Glutamatergic neuron (in vitro differentiated cells): Measurements from ENCODE around the gene PANX2. TPM values are rescaled to one million over a fixed set of nuclear protein-coding genes. Genes with fewer than 3 reads are reported as not detected.
A peak's percentile ranks its signal among the peaks of the same experiment; 100 is the strongest.

Source experiments
- DNase-seq: peaks from one replicate; pipeline ENCODE4 v3.0.0; 2022
- H3K27ac Mint-ChIP-seq: one replicate; pipeline ENCODE4 v1.8.0; 2020; ENCODE audit warnings: mild to moderate bottlenecking, mixed read lengths, inconsistent platforms; ENCODE audit not compliant: unreplicated experiment
- H3K27me3 Mint-ChIP-seq: one replicate; pipeline ENCODE4 v1.8.0; 2020; ENCODE audit warnings: mild to moderate bottlenecking, moderate library complexity, mixed read lengths, inconsistent platforms; ENCODE audit not compliant: unreplicated experiment
- H3K36me3 Mint-ChIP-seq: one replicate; pipeline ENCODE4 v1.8.0; 2020; ENCODE audit warnings: mild to moderate bottlenecking, mixed read lengths, inconsistent platforms; ENCODE audit not compliant: unreplicated experiment
- H3K4me1 Mint-ChIP-seq: one replicate; pipeline ENCODE4 v1.8.0; 2020; ENCODE audit warnings: mild to moderate bottlenecking, low read depth, mixed read lengths, inconsistent platforms; ENCODE audit not compliant: unreplicated experiment
- H3K4me3 Mint-ChIP-seq: one replicate; pipeline ENCODE4 v1.8.0; 2020; ENCODE audit warnings: mild to moderate bottlenecking, mixed read lengths, inconsistent platforms; ENCODE audit not compliant: unreplicated experiment
- H3K9me3 Mint-ChIP-seq: one replicate; pipeline ENCODE4 v1.8.0; 2020; ENCODE audit warnings: mild to moderate bottlenecking, moderate library complexity, mixed read lengths, inconsistent platforms; ENCODE audit not compliant: unreplicated experiment
- total RNA-seq: library from RNA; stranded (reverse); fragmentation: NEBNext Ultra II Directional; extraction: Animal tissue kit (Norgen Biotek cat#: 25700); gene quantifications from one replicate; pipeline ENCODE4 v1.2.1, GENCODE V29; 2021; ENCODE audit not compliant: unreplicated experiment
- TF ChIP-seq, protein P1 (sequence below): fragments of 200-600 bp; sonication (generic); IDR thresholded peaks from one replicate; pipeline ENCODE4 v1.5.0; 2021; ENCODE audit not compliant: partially characterized antibody, unreplicated experiment

The PANX2 gene
- total RNA-seq, 1 donor from 2014 or later, result 1.8 TPM

DNA sequence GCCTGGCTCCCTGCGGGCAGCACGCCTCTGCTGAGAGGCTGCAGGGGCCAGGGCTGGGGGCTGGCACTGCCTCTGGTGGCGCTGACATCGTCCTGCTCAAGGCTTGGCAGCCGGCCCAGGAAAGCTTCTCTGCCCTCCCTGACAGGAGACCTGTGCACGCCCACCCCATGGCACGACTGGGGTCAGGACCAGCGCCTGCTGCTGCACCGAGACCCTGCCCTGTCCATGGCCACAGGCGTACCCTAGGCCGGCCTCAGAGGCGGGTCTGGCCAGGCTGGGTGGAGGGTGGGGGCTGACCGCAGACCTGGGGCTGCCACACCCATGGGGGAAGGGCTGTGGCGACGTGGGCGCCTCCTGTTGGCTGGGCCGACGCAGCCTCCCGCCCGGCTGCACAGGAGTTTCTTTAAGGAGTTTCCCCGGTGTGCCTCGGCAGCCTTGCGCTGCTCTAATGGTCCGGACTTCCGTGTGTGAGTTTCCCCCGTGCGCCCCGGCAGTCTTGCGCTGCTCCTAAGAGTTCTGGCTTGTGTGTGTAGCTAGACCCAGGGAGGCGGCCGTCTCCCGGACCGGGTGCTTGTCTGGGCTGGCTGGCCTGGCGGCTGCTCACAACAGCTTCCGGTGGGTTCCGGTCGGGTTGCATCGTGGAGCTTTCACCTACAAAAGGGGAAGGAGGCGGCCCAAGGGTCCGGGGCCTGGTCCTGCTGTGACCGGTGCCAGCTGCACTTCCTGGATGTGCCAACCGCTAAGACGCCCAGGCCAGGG lies 19.8 kb downstream of the PANX2 start:
- TF ChIP-seq, protein P1, sequence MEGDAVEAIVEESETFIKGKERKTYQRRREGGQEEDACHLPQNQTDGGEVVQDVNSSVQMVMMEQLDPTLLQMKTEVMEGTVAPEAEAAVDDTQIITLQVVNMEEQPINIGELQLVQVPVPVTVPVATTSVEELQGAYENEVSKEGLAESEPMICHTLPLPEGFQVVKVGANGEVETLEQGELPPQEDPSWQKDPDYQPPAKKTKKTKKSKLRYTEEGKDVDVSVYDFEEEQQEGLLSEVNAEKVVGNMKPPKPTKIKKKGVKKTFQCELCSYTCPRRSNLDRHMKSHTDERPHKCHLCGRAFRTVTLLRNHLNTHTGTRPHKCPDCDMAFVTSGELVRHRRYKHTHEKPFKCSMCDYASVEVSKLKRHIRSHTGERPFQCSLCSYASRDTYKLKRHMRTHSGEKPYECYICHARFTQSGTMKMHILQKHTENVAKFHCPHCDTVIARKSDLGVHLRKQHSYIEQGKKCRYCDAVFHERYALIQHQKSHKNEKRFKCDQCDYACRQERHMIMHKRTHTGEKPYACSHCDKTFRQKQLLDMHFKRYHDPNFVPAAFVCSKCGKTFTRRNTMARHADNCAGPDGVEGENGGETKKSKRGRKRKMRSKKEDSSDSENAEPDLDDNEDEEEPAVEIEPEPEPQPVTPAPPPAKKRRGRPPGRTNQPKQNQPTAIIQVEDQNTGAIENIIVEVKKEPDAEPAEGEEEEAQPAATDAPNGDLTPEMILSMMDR, result no peak
- Mint-ChIP-seq H3K9me3 (peaks cover 8% of the 10 kb centered on the region), H3K4me1 (peaks cover 13% of the 10 kb centered on the region), H3K27me3 (peaks cover 6% of the 10 kb centered on the region), H3K27ac (no peak overlapping the region), H3K4me3 (no peak overlapping the region), H3K36me3 (no peaks in the 10 kb centered on the region)
- DNase-seq, result no peak

GRCh38 chr22:50190941-50191741 lies 20.6 kb downstream of the PANX2 start:
- Mint-ChIP-seq H3K4me3 (peak overlapping the region; percentile 34), H3K27ac (peak overlapping the region; percentile 33), H3K36me3 (no peaks in the 10 kb centered on the region), H3K4me1 (peaks cover 13% of the 10 kb centered on the region), H3K27me3 (peaks cover 4% of the 10 kb centered on the region), H3K9me3 (peaks cover 8% of the 10 kb centered on the region)
- DNase-seq, result no peak
- TF ChIP-seq, protein P1, result no peak

- Mint-ChIP-seq H3K27me3 (peaks cover 4% of the 10 kb centered on the region), H3K27ac (peak overlapping the region; percentile 55), H3K9me3 (peaks cover 3% of the 10 kb centered on the region), H3K4me1 (peaks cover 11% of the 10 kb centered on the region), H3K36me3 (no peaks in the 10 kb centered on the region), H3K4me3 (peak overlapping the region; percentile 55)
- TF ChIP-seq, protein P1, result no peak
- no peak for DNase-seq
Measured at GRCh38 chr22:50192436-50193204, 22.1 kb downstream of the PANX2 start.

- no peak overlapping the region for H3K27ac Mint-ChIP-seq
- DNase-seq, result no peak
- TF ChIP-seq, protein P1, result no peak
- H3K36me3 Mint-ChIP-seq, result no peaks in the 10 kb centered on the region
- peaks cover 5% of the 10 kb centered on the region for H3K27me3 Mint-ChIP-seq
- H3K9me3 Mint-ChIP-seq, result peaks cover 3% of the 10 kb centered on the region
- no peak overlapping the region for H3K4me3 Mint-ChIP-seq
- peaks cover 11% of the 10 kb centered on the region for H3K4me1 Mint-ChIP-seq
Measured at GRCh38 chr22:50193621-50194020, 23.1 kb downstream of the PANX2 start.
